DND-41 (cell line): ENCODE results near the gene IL17REL.

ENCODE experiments used
- CTCF ChIP-seq: IDR thresholded peaks from 2 replicates; pipeline ENCODE4 v1.5.1; 2012; ENCODE audit warnings: borderline replicate concordance, low read length, moderate library complexity, mild to moderate bottlenecking; ENCODE audit not compliant: poor library complexity, severe bottlenecking; ENCODE audit errors: extremely low read depth
- EZH2 ChIP-seq: IDR thresholded peaks from 3 replicates; pipeline ENCODE4 v1.6.1; 2012; ENCODE audit warnings: borderline replicate concordance, low read depth, mild to moderate bottlenecking, moderate library complexity, low read length, inconsistent platforms; ENCODE audit not compliant: severe bottlenecking

GRCh38 chr22:50017701-50018224 lies 5.2 kb upstream of the IL17REL start:
- no peak for TF ChIP-seq CTCF
- TF ChIP-seq EZH2, result no peak
